Transverse colon (tissue), 4 donors: ENCODE results near the gene ARHGEF1. TPM values are rescaled to one million over a fixed set of nuclear protein-coding genes. Genes with fewer than 3 reads are reported as not detected.

Experiments used
- DNase-seq: peaks from one replicate; pipeline ENCODE4 v3.0.0-alpha.2; 2019
- H3K27ac ChIP-seq, 4 donors: fragments of 200-600 bp; sonication (generic); 2 replicates each; pipeline ENCODE4 v1.5.1; 2016 to 2018; ENCODE audit warnings: inconsistent platforms in 4 of 4
- H3K27me3 ChIP-seq: fragments of 200-600 bp; sonication (generic); 2 replicates; pipeline ENCODE4 v1.5.1; 2017; ENCODE audit warnings: inconsistent platforms
- H3K36me3 ChIP-seq, 4 donors: fragments of 200-600 bp; sonication (generic); 2 replicates each; pipeline ENCODE4 v1.5.1; 2017 to 2019; ENCODE audit warnings: inconsistent platforms in 4 of 4
- H3K4me1 ChIP-seq, 4 donors: fragments of 200-600 bp; sonication (generic); 2 replicates each; pipeline ENCODE4 v1.5.1; 2017 to 2020; ENCODE audit warnings: inconsistent platforms in 4 of 4
- H3K4me3 ChIP-seq, 4 donors: fragments of 200-600 bp; sonication (generic); 1 replicate in 1 of 4; 2 replicates in 3 of 4; pipeline versions ENCODE4 v1.5.1 to v1.6.1; 2017 to 2019; ENCODE audit warnings: inconsistent platforms in 4 of 4
- H3K9me3 ChIP-seq, 2 donors: fragments of 200-600 bp; sonication (generic); 2 replicates each; pipeline ENCODE4 v1.5.1; 2017 to 2019; ENCODE audit warnings: inconsistent platforms in 2 of 2
- EP300 ChIP-seq: sonication (generic); formaldehyde crosslinking; IDR thresholded peaks from one replicate; pipeline ENCODE4 v1.6.1; 2017; ENCODE audit warnings: antibody characterized with exemption, low read depth
- POLR2A ChIP-seq: fragments of 450-650 bp; IDR thresholded peaks from one replicate; pipeline ENCODE4 v1.6.1; 2016; ENCODE audit warnings: antibody characterized with exemption, mild to moderate bottlenecking, moderate library complexity
- POLR2AphosphoS5 ChIP-seq, 3 donors: sonication (generic); formaldehyde crosslinking; IDR thresholded peaks; one replicate each; pipeline ENCODE4 v1.6.1; 2016; ENCODE audit warnings: antibody characterized with exemption in 3 of 3
- whole genome bisulfite sequencing, 2 donors: methylation state at CpG; one replicate each; pipeline ENCODE4 v1.1.5; 2018; ENCODE audit warnings: low coverage in 1 of 2; 5-methylcytosine and 5-hydroxymethylcytosine counted together
- in situ Hi-C, 4 donors: fragments of 200-750 bp; cut with MboI; loops; one replicate each; pipeline versions ENCODE4 v1.15.0 to v1.15.1; 2017; ENCODE audit warnings: low sequenced_read_pairs in 3 of 4, low pct_ligation_motif_present in 1 of 4, low pct_unique_long_range_greater_than_20kb in 1 of 4
- intact Hi-C: fragments of 100-400 bp; cut with DNase I; formaldehyde crosslinking; loops from one replicate; pipeline ENCODE4 v1.15.1; 2023; ENCODE audit warnings: low total_unique reads
- total RNA-seq, 4 donors: library from RNA; depleted of rRNA; stranded (reverse); fragments of >200 nt; gene quantifications; one replicate each; pipeline ENCODE4 v1.1.0, GENCODE V29; 2016
- TF ChIP-seq, protein P1 (sequence below), 5 experiments: fragments of 200-600 bp in 3 of 5; fragments of 450-650 bp in 2 of 5; sonication (generic) in 3 of 5; IDR thresholded peaks; 1 replicate in 2 of 5; 2 replicates in 3 of 5; pipeline ENCODE4 v1.5.1; 2016 to 2017; ENCODE audit warnings: antibody characterized with exemption in 5 of 5, inconsistent platforms in 3 of 5, mild to moderate bottlenecking in 2 of 5, moderate library complexity in 1 of 5

Gene ARHGEF1
- total RNA-seq, 4 donors from 2014 or later, result 64.3 to 215 (median 113) TPM

DNA sequence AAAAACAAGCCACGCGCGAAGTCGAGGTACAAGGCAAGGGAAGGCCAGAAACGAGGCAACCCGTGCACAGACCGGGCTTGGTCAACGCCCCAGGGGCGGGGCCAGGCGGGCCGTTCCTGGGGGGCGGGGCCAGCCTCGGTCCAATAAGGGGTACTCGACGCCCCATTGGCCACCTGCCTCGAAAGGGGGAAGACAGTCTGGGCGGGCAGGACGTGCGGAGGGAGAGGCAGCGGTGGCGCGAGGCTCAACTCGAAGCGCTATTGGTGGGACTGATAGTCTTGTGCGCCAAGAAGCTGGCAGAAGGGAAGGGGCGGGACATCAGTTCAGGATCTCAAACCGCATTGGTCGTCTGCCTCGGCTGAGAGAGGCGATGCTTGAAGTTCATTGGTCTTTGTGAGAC, 38.4 kb upstream of the ARHGEF1 start, which contains the start of gene LYPD4:
TSS of gene LYPD4 (minus strand) at position 83 of the 400 bp plus-strand sequence. CDS start 5,398 bp downstream, outside the sequence.
- no peaks in the 10 kb centered on the region for H3K9me3 ChIP-seq
- H3K36me3 ChIP-seq, result no peaks in the 10 kb centered on the region
- H3K4me3 ChIP-seq, result no peak within 1 kb of the TSS
- DNase-seq, result no peak
- H3K4me1 ChIP-seq, result no peaks in the 10 kb centered on the region
- no peak for TF ChIP-seq EP300
- TF ChIP-seq POLR2A, result no peak
- TF ChIP-seq, protein P1, sequence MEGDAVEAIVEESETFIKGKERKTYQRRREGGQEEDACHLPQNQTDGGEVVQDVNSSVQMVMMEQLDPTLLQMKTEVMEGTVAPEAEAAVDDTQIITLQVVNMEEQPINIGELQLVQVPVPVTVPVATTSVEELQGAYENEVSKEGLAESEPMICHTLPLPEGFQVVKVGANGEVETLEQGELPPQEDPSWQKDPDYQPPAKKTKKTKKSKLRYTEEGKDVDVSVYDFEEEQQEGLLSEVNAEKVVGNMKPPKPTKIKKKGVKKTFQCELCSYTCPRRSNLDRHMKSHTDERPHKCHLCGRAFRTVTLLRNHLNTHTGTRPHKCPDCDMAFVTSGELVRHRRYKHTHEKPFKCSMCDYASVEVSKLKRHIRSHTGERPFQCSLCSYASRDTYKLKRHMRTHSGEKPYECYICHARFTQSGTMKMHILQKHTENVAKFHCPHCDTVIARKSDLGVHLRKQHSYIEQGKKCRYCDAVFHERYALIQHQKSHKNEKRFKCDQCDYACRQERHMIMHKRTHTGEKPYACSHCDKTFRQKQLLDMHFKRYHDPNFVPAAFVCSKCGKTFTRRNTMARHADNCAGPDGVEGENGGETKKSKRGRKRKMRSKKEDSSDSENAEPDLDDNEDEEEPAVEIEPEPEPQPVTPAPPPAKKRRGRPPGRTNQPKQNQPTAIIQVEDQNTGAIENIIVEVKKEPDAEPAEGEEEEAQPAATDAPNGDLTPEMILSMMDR (IDR thresholded peaks at IDR 0.05), result no peak
- TF ChIP-seq POLR2AphosphoS5 (IDR thresholded peaks at IDR 0.05), result no peak
- WGBS, 2 donors, result 84% methylated on average over 30 of the region's 30 CpGs; no CpG with 5 or more reads in 1 of the 2 donors
- intact Hi-C loops, result no loop called here
- no peak within 1 kb of the TSS for H3K27ac ChIP-seq
- in situ Hi-C loops, result loop anchor here in 1 of 4 donors (25.0 kb wide), 1 partner anchor 357 kb away; no protein-coding TSS in a partner anchor
- H3K27me3 ChIP-seq, result peaks cover 20% of the 10 kb centered on the region

GRCh38 chr19:41845001-41845050, 38.2 kb upstream of the ARHGEF1 start, which contains the start of gene DMRTC2:
Gene DMRTC2, plus strand, starts transcription at chr19:41845042. Its CDS starts 2,387 bp downstream, at chr19:41847429.
- no peak for DNase-seq
- intact Hi-C loops (no loop called here), in situ Hi-C loops (loop anchor here in 1 of 4 donors (25.0 kb wide), 1 partner anchor 358 kb away; no protein-coding TSS in a partner anchor)
- no peaks in the 10 kb centered on the region for H3K9me3 ChIP-seq
- H3K4me3 ChIP-seq, result no peak within 1 kb of the TSS
- WGBS, 2 donors, result 80 to 98% methylated on average over 1 to 3 of the region's 3 CpGs
- H3K27me3 ChIP-seq, result peaks cover 18% of the 10 kb centered on the region
- TF ChIP-seq, protein P1 (IDR thresholded peaks at IDR 0.05), result no peak
- no peak for TF ChIP-seq POLR2AphosphoS5 (IDR thresholded peaks at IDR 0.05)
- no peak for TF ChIP-seq EP300
- no peak for TF ChIP-seq POLR2A
- no peaks in the 10 kb centered on the region for H3K36me3 ChIP-seq
- H3K27ac ChIP-seq, result no peak within 1 kb of the TSS
- H3K4me1 ChIP-seq, result no peaks in the 10 kb centered on the region

DNA sequence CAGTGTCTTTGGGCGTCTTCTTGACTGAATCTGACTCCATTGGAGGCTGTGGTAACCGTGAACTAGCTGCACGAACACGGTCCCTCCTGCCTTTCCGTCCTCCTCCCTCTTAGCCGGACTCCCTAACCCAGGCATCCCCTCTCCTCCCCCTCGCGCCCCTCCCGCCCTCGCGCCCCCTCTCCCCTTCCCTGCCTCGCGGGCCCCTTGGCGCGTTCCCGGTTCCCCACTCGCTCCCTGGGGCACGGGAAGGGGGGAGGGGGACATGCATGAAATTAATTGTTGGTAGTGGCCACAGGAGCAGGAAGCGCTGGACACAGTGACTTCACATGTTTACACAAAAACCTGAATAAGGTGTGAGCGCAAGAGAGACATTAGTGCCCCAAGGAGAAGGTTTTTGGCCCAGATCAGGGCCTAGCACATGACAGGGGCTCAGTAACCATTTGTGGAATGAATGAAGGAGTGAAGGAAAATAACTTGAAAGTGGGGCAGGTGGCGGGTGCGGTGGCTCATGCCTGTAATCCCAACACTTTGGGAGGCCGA, 37.9 kb upstream of the ARHGEF1 start:
- 88 to 96% methylated on average over 5 to 23 of the region's 23 CpGs for WGBS, 2 donors
- H3K27me3 ChIP-seq, result peaks cover 15% of the 10 kb centered on the region
- in situ Hi-C loops (loop anchor here in 1 of 4 donors (25.0 kb wide), 1 partner anchor 358 kb away; no protein-coding TSS in a partner anchor), intact Hi-C loops (no loop called here)
- no peaks in the 10 kb centered on the region for H3K36me3 ChIP-seq
- no peaks in the 10 kb centered on the region for H3K9me3 ChIP-seq
- no peak overlapping the region for H3K4me3 ChIP-seq
- no peak for DNase-seq
- no peaks in the 10 kb centered on the region for H3K4me1 ChIP-seq
- no peak overlapping the region for H3K27ac ChIP-seq
- TF ChIP-seq EP300, result no peak
- TF ChIP-seq, protein P1 (IDR thresholded peaks at IDR 0.05), result no peak
- no peak for TF ChIP-seq POLR2A
- TF ChIP-seq POLR2AphosphoS5 (IDR thresholded peaks at IDR 0.05), result no peak

GRCh38 chr19:41847351-41848105, 35.5 kb upstream of the ARHGEF1 start:
- Histone ChIP-seq H3K27me3 (peaks cover 21% of the 10 kb centered on the region), H3K9me3 (no peaks in the 10 kb centered on the region), H3K4me1 (no peaks in the 10 kb centered on the region), H3K4me3 (no peak overlapping the region), H3K36me3 (no peaks in the 10 kb centered on the region), H3K27ac (no peak overlapping the region)
- intact Hi-C loops, result no loop called here
- 92 to 96% methylated on average over 5 to 19 of the region's 19 CpGs for WGBS, 2 donors
- DNase-seq, result no peak
- no peak for TF ChIP-seq POLR2A
- TF ChIP-seq POLR2AphosphoS5 (IDR thresholded peaks at IDR 0.05), result no peak
- TF ChIP-seq EP300, result no peak
- TF ChIP-seq, protein P1 (IDR thresholded peaks at IDR 0.05), result no peak
- in situ Hi-C loops, result loop anchor here in 1 of 4 donors (25.0 kb wide), 1 partner anchor 360 kb away; no protein-coding TSS in a partner anchor
